Stimulated activated naive CD4-positive, alpha-beta T cell (primary cell): ENCODE measurements around the gene VTCN1.
"Not testable (repeated sequence)": the region's sequence is repeated elsewhere in the genome, so short reads cannot be mapped to it uniquely, and the experiment has no call there.

Experiments used
- DNase-seq, 6 experiments: peaks; one replicate each; lab custom pipeline; 2025; lab: John Stamatoyannopoulos, UW

The VTCN1 gene

GRCh38 chr1:117210831-117211261 lies at the start of gene VTCN1:
Gene VTCN1, minus strand, starts transcription at chr1:117210927. Its CDS starts 72 bp downstream, at chr1:117210855.
- DNase-seq, result no peak

- no peak for DNase-seq
These were observed 48.1 kb upstream of the VTCN1 start for GRCh38 chr1:117258791-117259190.

- not testable (repeated sequence) for DNase-seq
These were observed 47.3 kb upstream of the VTCN1 start for GRCh38 chr1:117258075-117258474.

GRCh38 chr1:117257291-117257690 lies 46.6 kb upstream of the VTCN1 start:
- DNase-seq, result no peak

GRCh38 chr1:117250061-117250606 lies 39.4 kb upstream of the VTCN1 start:
- no peak for DNase-seq

GRCh38 chr1:117244971-117245370 lies 34.2 kb upstream of the VTCN1 start:
- no peak for DNase-seq

- DNase-seq, result no peak
These were observed 33.6 kb upstream of the VTCN1 start for GRCh38 chr1:117244306-117244705.

- DNase-seq, result no peak
These were observed 30.8 kb upstream of the VTCN1 start for GRCh38 chr1:117241512-117241911.

- no peak for DNase-seq
These were observed 29.8 kb upstream of the VTCN1 start for GRCh38 chr1:117240547-117240946.

- DNase-seq, result no peak
These were observed 28.7 kb upstream of the VTCN1 start for GRCh38 chr1:117239467-117239866.

GRCh38 chr1:117237726-117238381 lies 27.1 kb upstream of the VTCN1 start:
- DNase-seq, result no peak

- DNase-seq, result no peak
These were observed 25.2 kb upstream of the VTCN1 start for GRCh38 chr1:117235863-117236465.

- no peak for DNase-seq
These were observed 21.8 kb upstream of the VTCN1 start for GRCh38 chr1:117232531-117232930.

- DNase-seq, result no peak
These were observed 21.1 kb upstream of the VTCN1 start for GRCh38 chr1:117231748-117232373.

- DNase-seq, result no peak
These were observed 20.6 kb upstream of the VTCN1 start for GRCh38 chr1:117231312-117231711.

- no peak for DNase-seq
These were observed 18.5 kb upstream of the VTCN1 start for GRCh38 chr1:117229217-117229616.

GRCh38 chr1:117225931-117226330 lies 15.2 kb upstream of the VTCN1 start:
- DNase-seq, result no peak

- DNase-seq, result no peak
These were observed 6.0 kb upstream of the VTCN1 start for GRCh38 chr1:117216718-117217117.

GRCh38 chr1:117215733-117216462 lies 5.2 kb upstream of the VTCN1 start:
- no peak for DNase-seq

GRCh38 chr1:117215019-117215418 lies 4.3 kb upstream of the VTCN1 start:
- DNase-seq, result no peak

- DNase-seq, result no peak
These were observed 2.3 kb upstream of the VTCN1 start for GRCh38 chr1:117213046-117213445.

- no peak for DNase-seq
These were observed 341 bp downstream of the VTCN1 start for GRCh38 chr1:117210386-117210785.
